ENCODE results near the gene BANP. TPM values are rescaled to one million over a fixed set of nuclear protein-coding genes. Genes with fewer than 3 reads are reported as not detected.
"Not testable (repeated sequence)": the region's sequence is repeated elsewhere in the genome, so short reads cannot be mapped to it uniquely, and the experiment has no call there.

Gene BANP
- total RNA-seq, 1 donor = 25.9 TPM

DNA sequence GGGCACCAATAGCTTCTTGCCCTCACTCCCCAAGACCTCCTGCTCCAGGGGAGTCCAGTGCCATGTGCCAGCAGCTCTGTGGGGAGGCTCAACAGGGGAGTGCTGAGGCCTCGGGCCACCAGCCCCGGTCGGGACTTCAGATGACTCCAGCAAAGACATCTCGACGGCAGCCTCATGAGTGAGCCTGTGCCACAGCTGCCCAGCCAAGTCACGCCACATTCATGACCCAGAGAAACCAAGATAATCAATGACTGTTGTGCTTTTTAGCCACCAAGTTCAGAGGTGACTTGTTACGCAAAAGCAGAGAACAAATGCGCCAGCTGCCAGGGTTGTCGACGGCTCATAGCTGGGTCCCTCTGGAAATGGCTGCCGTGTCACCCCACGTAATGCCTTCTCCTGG lies 157.5 kb downstream of the BANP start:
- no peak overlapping the region for H3K4me3 ChIP-seq (ENCODE audit: low read depth, low read length)
- TF ChIP-seq, protein P1, sequence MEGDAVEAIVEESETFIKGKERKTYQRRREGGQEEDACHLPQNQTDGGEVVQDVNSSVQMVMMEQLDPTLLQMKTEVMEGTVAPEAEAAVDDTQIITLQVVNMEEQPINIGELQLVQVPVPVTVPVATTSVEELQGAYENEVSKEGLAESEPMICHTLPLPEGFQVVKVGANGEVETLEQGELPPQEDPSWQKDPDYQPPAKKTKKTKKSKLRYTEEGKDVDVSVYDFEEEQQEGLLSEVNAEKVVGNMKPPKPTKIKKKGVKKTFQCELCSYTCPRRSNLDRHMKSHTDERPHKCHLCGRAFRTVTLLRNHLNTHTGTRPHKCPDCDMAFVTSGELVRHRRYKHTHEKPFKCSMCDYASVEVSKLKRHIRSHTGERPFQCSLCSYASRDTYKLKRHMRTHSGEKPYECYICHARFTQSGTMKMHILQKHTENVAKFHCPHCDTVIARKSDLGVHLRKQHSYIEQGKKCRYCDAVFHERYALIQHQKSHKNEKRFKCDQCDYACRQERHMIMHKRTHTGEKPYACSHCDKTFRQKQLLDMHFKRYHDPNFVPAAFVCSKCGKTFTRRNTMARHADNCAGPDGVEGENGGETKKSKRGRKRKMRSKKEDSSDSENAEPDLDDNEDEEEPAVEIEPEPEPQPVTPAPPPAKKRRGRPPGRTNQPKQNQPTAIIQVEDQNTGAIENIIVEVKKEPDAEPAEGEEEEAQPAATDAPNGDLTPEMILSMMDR (IDR thresholded peaks at IDR 0.05; ENCODE audit: insufficient read depth, low read depth, low read length) = no peak
- DNase-seq (ENCODE audit: low read depth) = no peak

DNA sequence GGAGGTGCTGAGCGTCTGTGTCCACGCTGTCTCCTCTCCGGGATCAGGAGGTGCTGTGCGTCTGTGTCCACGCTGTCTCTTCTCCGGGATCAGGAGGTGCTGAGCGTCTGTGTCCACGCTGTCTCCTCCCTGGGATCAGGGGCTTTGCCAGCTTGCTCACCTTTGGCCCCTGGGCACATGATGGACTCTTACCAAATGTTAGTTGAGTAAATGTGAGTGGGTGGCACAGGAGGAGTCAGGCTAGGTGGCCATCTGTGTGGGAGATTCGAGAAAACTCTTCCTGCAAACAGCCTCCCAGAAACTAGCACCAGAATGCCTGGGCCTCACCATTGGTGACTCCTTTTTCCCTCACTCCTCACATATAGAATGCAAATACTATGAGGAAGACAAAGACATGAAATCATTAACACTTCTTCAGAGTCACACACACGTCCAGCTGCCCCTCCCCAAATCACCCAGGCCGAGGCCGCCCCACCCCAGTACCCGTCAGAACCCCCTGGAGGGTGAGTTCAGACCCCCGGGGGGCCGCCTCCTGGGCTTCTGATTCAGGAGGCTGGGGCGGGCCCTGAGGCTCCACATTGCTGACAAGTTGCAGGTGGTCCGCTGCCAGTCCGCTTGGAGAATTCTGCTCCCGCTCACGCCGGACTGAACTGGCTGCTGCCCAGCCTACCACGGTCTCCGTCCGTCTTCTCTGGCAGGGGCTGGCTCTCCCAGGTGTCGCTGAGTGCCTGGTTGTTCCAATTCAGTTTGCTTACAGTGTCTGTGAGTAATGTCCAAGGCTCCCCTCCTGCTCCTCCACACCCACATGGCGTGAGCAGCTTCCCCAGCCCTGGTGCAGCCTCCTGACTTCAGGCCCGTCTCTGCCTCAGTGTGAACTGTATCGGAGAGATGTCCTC lies 158.7 kb downstream of the BANP start:
- DNase-seq (ENCODE audit: low read depth) = not testable (repeated sequence)

DNA sequence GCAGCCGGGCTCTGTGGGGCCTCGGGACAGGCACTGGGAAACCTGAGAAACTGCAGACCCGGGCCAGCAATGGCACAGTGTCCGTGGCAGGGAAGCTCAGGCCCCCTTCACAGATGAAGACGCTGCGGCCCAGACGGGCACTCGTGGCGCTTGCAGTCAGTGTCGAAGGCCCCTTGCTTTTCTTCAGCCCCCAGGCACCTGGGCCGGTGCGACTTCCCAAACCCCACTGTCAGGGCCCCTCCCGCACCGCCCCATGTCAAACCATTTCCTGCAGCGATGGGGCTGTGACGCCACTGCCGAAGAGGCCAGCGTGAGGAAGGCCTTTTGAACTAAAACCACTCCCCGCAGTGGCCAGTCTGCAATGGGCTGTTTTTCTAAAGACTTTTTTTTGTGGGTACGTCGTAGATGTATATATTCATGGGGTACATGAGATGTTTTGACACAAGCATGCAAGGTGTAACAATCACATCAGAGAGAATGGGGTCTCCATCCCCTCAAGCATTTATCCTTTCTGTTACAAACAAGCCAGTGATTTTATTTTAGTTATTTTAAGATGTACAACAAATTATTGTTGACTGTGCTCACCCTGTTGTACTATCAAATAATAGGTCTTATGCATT lies 159.8 kb downstream of the BANP start:
- not testable (repeated sequence) for H3K4me3 ChIP-seq (ENCODE audit: low read depth, low read length); DNase-seq (ENCODE audit: low read depth)

More for the DNA sequence above, 158.7 kb downstream of the BANP start:
- H3K4me3 ChIP-seq (ENCODE audit: low read depth, low read length) = not testable (repeated sequence)

DNA sequence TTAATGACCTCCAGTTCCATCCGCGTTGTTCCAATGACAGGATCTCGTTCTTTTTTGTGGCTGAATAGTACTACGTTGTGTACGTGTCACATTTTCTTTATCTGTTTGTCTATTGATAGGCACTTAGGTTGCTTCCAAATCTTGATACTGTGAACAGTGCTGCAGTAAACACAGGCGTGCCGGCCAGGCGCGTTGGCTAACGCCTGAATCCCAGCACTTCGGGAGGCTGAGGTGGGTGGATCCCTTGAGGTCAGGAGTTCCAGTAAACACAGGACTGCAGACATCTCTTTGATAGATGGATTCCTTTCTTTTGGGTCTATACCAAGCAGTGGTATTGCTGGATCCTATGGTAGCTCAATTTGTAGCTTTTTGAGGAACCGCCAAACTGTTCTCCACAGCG lies 160.7 kb downstream of the BANP start:
- H3K4me3 ChIP-seq (ENCODE audit: low read depth, low read length) = not testable (repeated sequence)

DNA sequence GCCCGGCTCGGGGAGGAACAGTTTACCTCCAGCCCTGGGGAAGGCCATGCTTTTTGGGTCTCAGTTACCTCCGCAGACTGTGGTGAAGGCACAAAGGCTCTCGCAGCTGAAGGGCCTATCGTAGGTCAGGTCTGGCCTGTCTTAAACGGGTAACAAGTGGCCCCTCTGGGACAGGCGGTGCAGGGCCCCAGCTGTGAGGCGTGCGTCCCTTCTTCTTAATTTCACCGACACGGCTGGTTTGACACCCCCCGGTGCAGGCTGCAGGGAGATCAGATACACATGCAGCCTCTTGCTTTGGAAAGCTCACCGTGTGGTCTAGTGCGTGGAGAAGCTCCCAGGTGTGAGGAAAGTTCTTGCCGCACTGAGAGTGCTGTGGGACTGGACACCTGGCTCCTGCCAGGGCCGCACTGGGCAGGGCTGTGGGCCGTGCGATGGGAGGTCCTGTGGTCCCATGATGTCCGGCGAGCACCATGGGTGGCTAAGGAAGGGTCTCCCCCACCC lies 162.4 kb downstream of the BANP start:
- TF ChIP-seq, protein P1 (IDR thresholded peaks at IDR 0.05; ENCODE audit: insufficient read depth, low read depth, low read length) = no peak
- no peak overlapping the region for H3K4me3 ChIP-seq (ENCODE audit: low read depth, low read length)
- DNase-seq (ENCODE audit: low read depth) = no peak

More for the DNA sequence above, 160.7 kb downstream of the BANP start:
- not testable (repeated sequence) for DNase-seq (ENCODE audit: low read depth)

DNA sequence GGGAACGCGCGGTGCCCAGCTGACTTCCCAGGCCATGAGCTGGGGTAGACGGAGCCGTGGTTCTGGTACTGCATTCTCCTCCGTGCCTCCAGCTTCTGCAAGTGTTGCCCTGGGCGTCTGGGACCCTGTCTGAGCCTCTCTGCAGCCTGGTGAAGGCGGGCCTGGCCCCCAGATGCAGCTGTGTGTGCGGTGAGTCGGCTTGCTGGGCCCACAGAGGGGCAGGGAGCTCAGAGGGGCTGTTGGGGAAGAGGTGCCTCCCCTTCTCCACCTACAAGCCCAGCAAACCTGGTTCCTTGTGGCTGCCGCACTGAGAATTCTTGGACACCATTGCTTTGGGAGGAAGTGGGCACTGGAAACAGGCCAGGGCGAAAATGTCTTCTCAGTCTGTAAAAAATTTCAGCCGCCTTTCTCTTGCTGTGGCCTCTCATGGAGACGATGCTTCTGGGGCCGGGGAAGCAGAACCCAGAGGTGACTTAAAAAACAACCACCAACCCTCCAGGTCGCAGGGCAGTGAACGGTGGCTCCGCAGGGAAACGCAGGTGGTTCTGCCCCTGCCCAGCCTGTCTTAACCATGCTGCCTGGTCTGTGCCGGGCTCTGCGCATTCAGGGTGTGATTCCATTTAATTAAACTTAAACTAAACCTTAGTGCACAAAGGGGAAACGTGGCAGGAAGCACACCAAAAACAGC lies 163.5 kb downstream of the BANP start:
- not testable (repeated sequence) for H3K4me3 ChIP-seq (ENCODE audit: low read depth, low read length); DNase-seq (ENCODE audit: low read depth)

DNA sequence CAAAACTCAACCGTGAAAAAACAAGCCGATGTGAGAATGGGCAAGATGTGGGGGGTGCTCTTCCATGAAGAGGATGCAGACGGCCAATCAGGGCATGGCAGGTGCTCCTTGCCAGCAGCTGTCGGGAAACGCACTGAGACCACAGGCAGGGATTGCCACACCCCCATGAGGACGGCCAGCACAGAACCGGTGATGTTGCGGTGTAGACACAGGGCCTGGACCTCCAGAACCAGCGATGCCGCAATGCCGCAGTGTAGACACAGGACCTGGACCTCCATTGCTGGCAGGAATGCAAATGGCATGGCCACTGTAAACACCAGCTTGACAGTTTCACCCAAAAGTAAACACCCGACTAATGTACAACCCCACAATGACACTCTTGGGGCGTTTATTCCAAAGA lies 164.9 kb downstream of the BANP start:
- no peak overlapping the region for H3K4me3 ChIP-seq (ENCODE audit: low read depth, low read length)
- TF ChIP-seq, protein P1 (IDR thresholded peaks at IDR 0.05; ENCODE audit: insufficient read depth, low read depth, low read length) = no peak
- DNase-seq (ENCODE audit: low read depth) = no peak

DNA sequence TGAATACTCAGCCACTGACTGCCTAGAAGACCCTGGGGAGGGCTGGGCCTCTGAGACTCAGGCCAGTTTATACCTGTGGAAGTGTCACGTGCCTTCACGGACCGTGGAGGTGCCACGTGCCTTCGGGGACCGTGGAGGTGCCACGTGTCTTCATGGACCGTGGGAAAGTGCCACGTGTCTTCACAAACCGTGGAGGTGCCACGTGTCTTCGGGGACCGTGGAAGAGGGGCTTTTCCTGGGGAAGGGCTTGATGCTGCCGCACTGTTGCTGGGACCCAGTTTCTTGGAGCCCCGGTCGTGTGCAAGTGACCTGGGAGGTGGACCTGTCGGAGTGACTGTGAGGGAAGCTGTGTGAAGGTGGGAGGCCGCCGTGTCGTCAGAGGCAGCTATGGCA lies 166.2 kb downstream of the BANP start:
- TF ChIP-seq, protein P1 (IDR thresholded peaks at IDR 0.05; ENCODE audit: insufficient read depth, low read depth, low read length) = no peak
- H3K4me3 ChIP-seq (ENCODE audit: low read depth, low read length) = no peak overlapping the region
- no peak for DNase-seq (ENCODE audit: low read depth)
